Fibroblast of pulmonary artery (primary cell): ENCODE data around the gene HNRNPAB.

ENCODE experiments used
- DNase-seq: peaks from one replicate; pipeline ENCODE4 v3.0.0-alpha.2; 2010; ENCODE audit warnings: low read depth
- H3K4me3 ChIP-seq: replicated peaks from 2 replicates; pipeline ENCODE4 v1.5.1; 2011; ENCODE audit warnings: low read depth, mild to moderate bottlenecking, control low read depth, low read length, moderate library complexity
- CTCF ChIP-seq: IDR thresholded peaks from 2 replicates; pipeline ENCODE4 v1.5.1; 2011; ENCODE audit warnings: mild to moderate bottlenecking, control low read depth, low read length, inconsistent platforms; ENCODE audit errors: missing control alignments

Gene HNRNPAB

DNA sequence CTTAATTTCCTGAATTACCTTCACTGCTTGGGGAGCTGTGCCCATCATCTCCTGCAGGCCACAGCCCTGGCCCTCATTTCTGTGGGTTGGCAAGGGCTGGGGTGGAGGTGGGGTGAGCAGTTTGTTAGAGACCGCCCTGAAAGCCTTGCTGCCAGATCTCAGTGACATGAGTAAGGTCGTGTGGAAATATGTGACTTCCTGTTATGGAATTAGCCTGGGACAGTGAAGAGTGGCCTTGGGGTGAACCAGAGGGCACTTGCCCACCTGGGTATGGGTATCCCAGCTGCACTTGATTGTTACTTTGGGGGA, 2.5 kb upstream of the HNRNPAB start:
- H3K4me3 ChIP-seq = no peak overlapping the region
- no peak for DNase-seq
- TF ChIP-seq CTCF = no peak

GRCh38 chr5:178202541-178202940, 1.8 kb upstream of the HNRNPAB start:
- DNase-seq = no peak
- TF ChIP-seq CTCF = no peak
- H3K4me3 ChIP-seq = no peak overlapping the region

- H3K4me3 ChIP-seq = peak overlapping the region; percentile 80
- no peak for TF ChIP-seq CTCF
- DNase-seq = no peak
Observed at GRCh38 chr5:178203670-178204181, 607 bp upstream of the HNRNPAB start.

DNA sequence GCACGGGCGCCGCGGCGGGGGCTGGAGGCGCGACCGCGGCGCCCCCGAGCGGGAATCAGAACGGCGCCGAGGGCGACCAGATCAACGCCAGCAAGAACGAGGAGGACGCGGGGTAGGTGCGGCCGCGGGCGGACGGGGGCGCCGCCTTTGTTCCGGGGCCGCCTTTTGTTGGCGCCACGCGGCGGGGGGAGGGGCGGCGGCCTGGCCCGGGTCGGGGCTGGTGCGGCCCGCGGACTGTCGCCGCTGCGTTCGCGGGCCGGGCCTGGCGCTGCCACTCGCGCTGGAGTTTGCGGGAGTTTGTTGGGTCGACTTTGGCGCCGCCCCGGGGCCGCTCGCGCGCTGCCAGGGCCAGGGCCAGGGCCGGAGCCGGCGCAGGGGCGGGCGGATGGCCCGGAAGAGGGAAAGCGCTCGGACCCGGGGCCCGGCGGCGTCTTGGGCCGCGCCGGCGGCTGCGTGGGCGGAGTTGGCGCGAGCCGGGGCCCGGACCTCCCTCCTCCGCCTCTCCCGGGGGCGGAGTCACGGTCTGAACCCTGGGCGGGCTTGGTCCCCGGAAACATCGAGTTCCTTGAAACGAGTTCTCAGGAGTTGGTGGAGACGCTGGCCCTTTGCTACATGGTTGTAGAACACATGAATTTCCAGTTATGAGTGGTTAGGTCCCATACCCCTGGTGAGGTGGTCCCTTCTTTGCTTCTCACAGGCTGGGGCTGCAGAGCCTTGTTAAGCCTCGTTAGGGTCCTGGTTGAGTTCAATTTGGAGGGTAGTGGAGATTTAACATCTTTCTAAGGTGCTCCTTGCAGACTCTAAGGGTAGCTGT, 809 bp downstream of the HNRNPAB start:
- peak; percentile 76 for DNase-seq
- H3K4me3 ChIP-seq = peak overlapping the region; percentile 80
- TF ChIP-seq CTCF = no peak

DNA sequence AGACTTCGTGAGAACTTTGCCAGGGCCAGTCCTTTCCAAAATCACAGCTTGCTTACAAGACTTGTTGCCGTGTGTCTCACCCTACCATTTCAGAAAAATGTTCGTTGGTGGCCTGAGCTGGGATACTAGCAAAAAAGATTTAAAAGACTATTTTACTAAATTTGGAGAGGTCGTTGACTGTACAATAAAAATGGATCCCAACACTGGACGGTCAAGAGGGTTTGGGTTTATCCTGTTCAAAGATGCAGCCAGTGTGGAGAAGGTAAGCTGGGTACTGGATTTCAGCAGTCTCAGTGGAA, 1.4 kb downstream of the HNRNPAB start:
- TF ChIP-seq CTCF = no peak
- DNase-seq = no peak
- H3K4me3 ChIP-seq = peak overlapping the region; percentile 80

DNA sequence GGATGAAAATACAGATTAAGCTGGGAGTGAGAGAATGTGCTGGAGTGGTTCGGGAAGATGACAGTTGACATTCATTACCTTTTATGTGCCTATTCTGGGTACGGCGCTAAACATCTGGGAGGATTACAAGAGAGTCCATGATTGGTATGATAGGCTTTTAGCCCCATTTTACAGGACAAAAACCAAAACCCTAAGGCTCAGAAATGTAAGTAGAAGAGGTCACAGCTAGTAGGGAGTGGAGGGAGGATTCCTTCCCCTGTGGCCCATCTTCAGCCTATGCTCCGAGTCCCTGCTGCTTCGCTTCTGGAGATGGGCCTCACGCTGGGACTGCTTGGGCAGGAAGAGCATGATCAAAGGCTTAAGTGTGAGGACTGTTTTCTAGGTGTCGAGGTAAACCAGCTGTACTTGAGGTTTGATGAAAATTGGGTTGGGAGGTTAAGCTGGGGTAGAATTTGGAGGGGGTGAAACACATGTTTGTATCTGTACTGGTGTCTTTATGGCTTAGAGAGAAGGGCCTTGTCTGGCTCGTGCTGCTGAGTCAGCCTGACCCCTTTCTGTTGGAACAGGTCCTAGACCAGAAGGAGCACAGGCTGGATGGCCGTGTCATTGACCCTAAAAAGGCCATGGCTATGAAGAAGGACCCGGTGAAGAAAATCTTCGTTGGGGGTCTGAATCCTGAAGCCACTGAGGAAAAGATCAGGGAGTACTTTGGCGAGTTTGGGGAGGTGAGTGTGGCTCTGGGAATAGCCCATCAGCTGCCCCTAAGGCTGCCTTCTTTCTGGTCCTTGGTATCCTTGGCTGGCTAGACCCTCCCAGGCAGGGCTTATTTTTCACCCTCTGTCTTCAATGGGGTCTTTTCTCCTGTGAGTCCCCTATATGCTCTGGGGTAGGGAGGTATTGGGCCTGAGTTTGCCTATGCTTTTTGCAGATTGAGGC, 2.1 kb downstream of the HNRNPAB start:
- TF ChIP-seq CTCF = no peak
- H3K4me3 ChIP-seq = peak overlapping the region; percentile 80
- no peak for DNase-seq
